Colonic mucosa (tissue), 4 donors: ENCODE results near the gene DCUN1D1. TPM values are rescaled to one million over a fixed set of nuclear protein-coding genes. Genes with fewer than 3 reads are reported as not detected.

Experiments used
- DNase-seq: peaks from one replicate; pipeline ENCODE4 v3.0.0-alpha.2; 2020
- H3K27ac ChIP-seq: fragments of 200-600 bp; one replicate; pipeline ENCODE4 v1.8.0; 2021
- H3K27me3 ChIP-seq: fragments of 200-600 bp; one replicate; pipeline ENCODE4 v1.8.0; 2021
- H3K36me3 ChIP-seq: fragments of 200-600 bp; one replicate; pipeline ENCODE4 v1.8.0; 2021
- H3K4me1 ChIP-seq: fragments of 200-600 bp; one replicate; pipeline ENCODE4 v1.8.0; 2021; ENCODE audit warnings: mild to moderate bottlenecking
- H3K4me3 ChIP-seq: fragments of 200-600 bp; one replicate; pipeline ENCODE4 v1.8.0; 2021
- H3K9ac ChIP-seq, 2 donors: one replicate each; pipeline ENCODE4 v1.7.0; 2013; ENCODE audit warnings: control low read depth in 2 of 2, low read depth in 2 of 2, low read length in 2 of 2
- H3K9me3 ChIP-seq: fragments of 200-600 bp; one replicate; pipeline ENCODE4 v1.8.0; 2021
- intact Hi-C: fragments of 100-400 bp; cut with DNase I; formaldehyde crosslinking; loops from one replicate; pipeline ENCODE4 v1.14.1; 2022
- total RNA-seq, 2 donors: library from RNA; stranded (reverse); fragmentation: NEBNext Ultra II Directional in 1 of 2; extraction: Animal tissue kit (Norgen Biotek cat#: 25700) in 1 of 2; gene quantifications; one replicate each; pipeline ENCODE4 v1.2.1, GENCODE V29; 2021
- TF ChIP-seq, protein P1 (sequence below): fragments of 200-600 bp; IDR thresholded peaks from one replicate; pipeline ENCODE4 v1.8.0; 2022; ENCODE audit warnings: antibody characterized with exemption, mild to moderate bottlenecking
- donor health status: healthy.
- donor health status: DM: no; HTN: no; CAD: no.
- donor health status: DM: no; HTN: no; CAD: no.

Gene DCUN1D1
- total RNA-seq, 2 donors from 2014 or later = 38.9 to 56.6 TPM

DNA sequence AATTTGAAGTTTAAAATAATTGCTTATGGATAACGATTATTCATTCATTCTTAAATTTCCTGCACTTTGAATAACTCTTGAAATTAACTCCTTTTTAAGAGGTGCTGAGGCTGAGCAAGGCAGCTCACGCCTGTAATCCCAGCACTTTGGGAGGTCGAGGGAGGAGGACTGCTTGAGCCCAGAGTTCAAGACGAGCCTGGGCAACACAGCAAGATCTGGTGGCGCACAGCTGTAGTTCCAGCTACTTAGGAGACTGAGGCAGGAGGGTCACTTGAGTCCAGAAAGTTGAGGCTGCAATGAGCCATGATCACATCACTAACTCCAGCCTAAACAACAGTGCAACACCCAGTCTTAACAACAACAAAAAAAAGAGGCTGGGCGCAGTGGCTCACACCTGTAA, 8.0 kb downstream of the DCUN1D1 start:
- Histone ChIP-seq H3K4me1 (peaks cover 2% of the 10 kb centered on the region), H3K27me3 (no peaks in the 10 kb centered on the region), H3K36me3 (no peaks in the 10 kb centered on the region), H3K27ac (no peak overlapping the region), H3K4me3 (no peak overlapping the region), H3K9me3 (no peaks in the 10 kb centered on the region), H3K9ac (no peak overlapping the region)
- TF ChIP-seq, protein P1, sequence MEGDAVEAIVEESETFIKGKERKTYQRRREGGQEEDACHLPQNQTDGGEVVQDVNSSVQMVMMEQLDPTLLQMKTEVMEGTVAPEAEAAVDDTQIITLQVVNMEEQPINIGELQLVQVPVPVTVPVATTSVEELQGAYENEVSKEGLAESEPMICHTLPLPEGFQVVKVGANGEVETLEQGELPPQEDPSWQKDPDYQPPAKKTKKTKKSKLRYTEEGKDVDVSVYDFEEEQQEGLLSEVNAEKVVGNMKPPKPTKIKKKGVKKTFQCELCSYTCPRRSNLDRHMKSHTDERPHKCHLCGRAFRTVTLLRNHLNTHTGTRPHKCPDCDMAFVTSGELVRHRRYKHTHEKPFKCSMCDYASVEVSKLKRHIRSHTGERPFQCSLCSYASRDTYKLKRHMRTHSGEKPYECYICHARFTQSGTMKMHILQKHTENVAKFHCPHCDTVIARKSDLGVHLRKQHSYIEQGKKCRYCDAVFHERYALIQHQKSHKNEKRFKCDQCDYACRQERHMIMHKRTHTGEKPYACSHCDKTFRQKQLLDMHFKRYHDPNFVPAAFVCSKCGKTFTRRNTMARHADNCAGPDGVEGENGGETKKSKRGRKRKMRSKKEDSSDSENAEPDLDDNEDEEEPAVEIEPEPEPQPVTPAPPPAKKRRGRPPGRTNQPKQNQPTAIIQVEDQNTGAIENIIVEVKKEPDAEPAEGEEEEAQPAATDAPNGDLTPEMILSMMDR = no peak
- no peak for DNase-seq
- intact Hi-C loops = no loop called here

DNA sequence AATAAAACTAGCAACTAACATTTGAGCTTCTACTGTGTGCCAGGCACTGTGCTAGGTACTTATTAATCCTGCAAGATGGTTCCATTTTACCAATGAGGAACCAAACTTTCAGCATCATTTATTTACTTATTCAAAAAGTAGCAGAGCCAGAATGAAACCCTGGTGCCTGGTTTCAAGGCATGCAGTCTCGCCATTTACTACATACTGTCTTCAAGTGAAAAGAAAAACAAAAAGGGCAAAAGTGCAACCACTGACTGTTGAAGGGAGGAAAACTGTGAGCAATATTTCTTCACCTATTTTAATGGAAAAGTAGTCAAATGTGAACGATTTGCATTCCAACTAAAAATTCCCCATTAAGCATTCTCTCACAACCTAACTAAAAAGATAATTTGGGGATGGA, 8.7 kb downstream of the DCUN1D1 start:
- no peak for DNase-seq
- Histone ChIP-seq H3K27me3 (no peaks in the 10 kb centered on the region), H3K27ac (no peak overlapping the region), H3K4me3 (no peak overlapping the region), H3K4me1 (peaks cover 2% of the 10 kb centered on the region), H3K9me3 (no peaks in the 10 kb centered on the region), H3K36me3 (no peaks in the 10 kb centered on the region), H3K9ac (no peak overlapping the region)
- intact Hi-C loops = no loop called here
- TF ChIP-seq, protein P1 = no peak

DNA sequence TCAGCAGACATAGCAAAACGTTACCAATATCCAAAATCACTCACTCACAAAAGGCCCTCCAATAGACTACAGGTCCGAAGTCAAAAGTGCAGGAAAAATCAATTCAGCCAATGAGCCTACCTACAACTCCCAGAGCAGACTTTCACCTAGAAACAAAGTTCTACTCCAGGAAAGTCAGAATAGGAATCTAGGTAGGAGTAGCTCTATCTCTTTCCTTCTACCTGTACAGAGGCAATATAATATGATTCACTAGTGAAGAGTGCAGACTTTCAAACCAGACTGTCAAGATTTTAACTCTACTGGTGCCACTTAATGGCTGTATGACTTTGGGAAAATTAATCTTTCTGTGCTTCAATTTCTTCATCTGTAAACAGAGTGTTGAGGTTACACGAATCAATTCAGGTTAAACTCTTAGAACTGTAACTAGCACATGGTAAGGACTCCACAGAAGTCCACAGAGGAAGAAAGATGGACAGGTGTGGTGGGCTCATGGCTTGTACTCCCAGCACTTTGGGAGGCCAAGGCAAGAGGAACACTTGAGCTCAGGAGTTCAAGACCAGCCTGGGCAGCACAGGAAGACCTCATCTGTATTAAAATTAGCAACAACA, 9.4 kb downstream of the DCUN1D1 start:
- H3K27me3 ChIP-seq = no peaks in the 10 kb centered on the region
- no peaks in the 10 kb centered on the region for H3K36me3 ChIP-seq
- no peak for DNase-seq
- no peak overlapping the region for H3K27ac ChIP-seq
- peak overlapping the region in 1 of 2 donors; percentile 3 for H3K9ac ChIP-seq
- intact Hi-C loops = no loop called here
- peaks cover 2% of the 10 kb centered on the region for H3K4me1 ChIP-seq
- no peaks in the 10 kb centered on the region for H3K9me3 ChIP-seq
- H3K4me3 ChIP-seq = no peak overlapping the region
- TF ChIP-seq, protein P1 = no peak

DNA sequence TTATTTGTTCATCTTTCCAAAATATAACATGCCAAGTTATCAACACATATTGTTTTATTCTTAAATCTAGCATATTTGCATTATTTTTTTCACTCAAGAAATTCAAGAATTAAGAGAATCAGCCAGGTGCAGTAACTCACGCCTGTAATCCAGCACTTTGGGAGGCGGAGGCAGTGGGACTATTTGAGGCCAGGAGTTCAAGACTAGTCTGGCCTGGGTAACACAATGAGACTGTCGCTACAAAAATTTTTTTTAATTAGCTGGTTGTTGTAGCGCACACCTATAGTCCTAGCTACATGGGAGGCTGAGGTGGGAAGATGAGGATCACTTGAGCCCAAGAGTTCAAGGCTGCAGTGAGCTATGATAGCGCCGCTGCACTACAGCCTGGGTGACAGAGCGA, 10.5 kb downstream of the DCUN1D1 start:
- TF ChIP-seq, protein P1 = no peak
- no peaks in the 10 kb centered on the region for H3K36me3 ChIP-seq
- H3K9me3 ChIP-seq = no peaks in the 10 kb centered on the region
- H3K4me3 ChIP-seq = no peak overlapping the region
- no peak for DNase-seq
- no peaks in the 10 kb centered on the region for H3K27me3 ChIP-seq
- intact Hi-C loops = no loop called here
- no peak overlapping the region for H3K9ac ChIP-seq
- no peak overlapping the region for H3K27ac ChIP-seq
- peaks cover 2% of the 10 kb centered on the region for H3K4me1 ChIP-seq

DNA sequence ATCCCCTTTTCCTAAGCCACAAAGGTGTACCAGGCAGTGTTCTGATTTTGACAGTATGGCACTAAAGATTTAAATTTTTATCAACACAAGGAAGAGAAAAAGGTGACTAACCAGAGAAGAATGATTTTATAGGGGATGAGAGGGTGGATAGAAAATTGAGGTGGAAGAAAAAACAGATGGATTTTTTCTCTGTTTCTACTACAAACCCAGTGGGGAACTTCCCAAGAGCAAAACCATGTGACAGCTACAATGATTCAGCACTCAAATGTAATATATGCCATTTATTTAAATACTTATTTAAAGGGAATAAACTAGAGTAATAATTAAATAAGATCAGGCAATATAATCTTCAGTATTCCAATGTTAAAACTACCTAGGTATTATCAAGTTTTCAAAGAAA, 11.1 kb downstream of the DCUN1D1 start:
- Histone ChIP-seq H3K9ac (no peak overlapping the region), H3K4me1 (peaks cover 2% of the 10 kb centered on the region), H3K27me3 (no peaks in the 10 kb centered on the region), H3K4me3 (no peak overlapping the region), H3K36me3 (no peaks in the 10 kb centered on the region), H3K9me3 (no peaks in the 10 kb centered on the region), H3K27ac (no peak overlapping the region)
- TF ChIP-seq, protein P1 = no peak
- intact Hi-C loops = no loop called here
- no peak for DNase-seq
